Tibial artery (tissue), 4 donors: ENCODE data around the gene SART3.
"Not testable (repeated sequence)": the region's sequence is repeated elsewhere in the genome, so short reads cannot be mapped to it uniquely, and the experiment has no call there.

Source experiments
- DNase-seq, 2 donors: peaks; one replicate each; pipeline ENCODE4 v3.0.0-alpha.2; 2019
- H3K27ac ChIP-seq, 2 donors: fragments of 200-600 bp; sonication (generic) in 1 of 2; 1 replicate in 1 of 2; 2 replicates in 1 of 2; pipeline ENCODE4 v1.5.1; 2018 to 2019; ENCODE audit warnings: mild to moderate bottlenecking in 1 of 2
- H3K27me3 ChIP-seq, 2 donors: fragments of 200-600 bp; sonication (generic) in 1 of 2; one replicate each; pipeline versions ENCODE4 v1.5.1 to v1.6.0; 2016 to 2019
- H3K36me3 ChIP-seq, 3 donors: fragments of 200-600 bp; sonication (generic) in 2 of 3; one replicate each; pipeline ENCODE4 v1.5.1; 2016 to 2019; ENCODE audit warnings: mild to moderate bottlenecking in 2 of 3
- H3K4me1 ChIP-seq, 4 donors: fragments of 200-600 bp; sonication (generic) in 2 of 4; 1 replicate in 3 of 4; 2 replicates in 1 of 4; pipeline ENCODE4 v1.5.1; 2016 to 2019
- H3K4me3 ChIP-seq, 2 donors: fragments of 200-600 bp; sonication (generic) in 1 of 2; 1 replicate in 1 of 2; 2 replicates in 1 of 2; pipeline ENCODE4 v1.5.1; 2018 to 2019; ENCODE audit warnings: mild to moderate bottlenecking in 2 of 2
- H3K9me3 ChIP-seq, 3 donors: fragments of 200-600 bp; sonication (generic) in 1 of 3; one replicate each; pipeline ENCODE4 v1.5.1; 2016 to 2019
- intact Hi-C: fragments of 100-400 bp; cut with DNase I; formaldehyde crosslinking; loops from one replicate; pipeline ENCODE4 v1.15.0; 2023; ENCODE audit warnings: low total_unique reads
- TF ChIP-seq, protein P1 (sequence below), 2 experiments: fragments of 200-600 bp in 1 of 2; fragments of 450-650 bp in 1 of 2; IDR thresholded peaks; one replicate each; pipeline ENCODE4 v1.5.1; 2017 to 2019; ENCODE audit warnings: antibody characterized with exemption in 2 of 2, mild to moderate bottlenecking in 1 of 2, moderate library complexity in 1 of 2

SART3 gene

GRCh38 chr12:108495054-108495453 is 65.9 kb downstream of the SART3 start:
- DNase-seq = no peak
- intact Hi-C loops = no loop called here
- TF ChIP-seq, protein P1, sequence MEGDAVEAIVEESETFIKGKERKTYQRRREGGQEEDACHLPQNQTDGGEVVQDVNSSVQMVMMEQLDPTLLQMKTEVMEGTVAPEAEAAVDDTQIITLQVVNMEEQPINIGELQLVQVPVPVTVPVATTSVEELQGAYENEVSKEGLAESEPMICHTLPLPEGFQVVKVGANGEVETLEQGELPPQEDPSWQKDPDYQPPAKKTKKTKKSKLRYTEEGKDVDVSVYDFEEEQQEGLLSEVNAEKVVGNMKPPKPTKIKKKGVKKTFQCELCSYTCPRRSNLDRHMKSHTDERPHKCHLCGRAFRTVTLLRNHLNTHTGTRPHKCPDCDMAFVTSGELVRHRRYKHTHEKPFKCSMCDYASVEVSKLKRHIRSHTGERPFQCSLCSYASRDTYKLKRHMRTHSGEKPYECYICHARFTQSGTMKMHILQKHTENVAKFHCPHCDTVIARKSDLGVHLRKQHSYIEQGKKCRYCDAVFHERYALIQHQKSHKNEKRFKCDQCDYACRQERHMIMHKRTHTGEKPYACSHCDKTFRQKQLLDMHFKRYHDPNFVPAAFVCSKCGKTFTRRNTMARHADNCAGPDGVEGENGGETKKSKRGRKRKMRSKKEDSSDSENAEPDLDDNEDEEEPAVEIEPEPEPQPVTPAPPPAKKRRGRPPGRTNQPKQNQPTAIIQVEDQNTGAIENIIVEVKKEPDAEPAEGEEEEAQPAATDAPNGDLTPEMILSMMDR (IDR thresholded peaks at IDR 0.05) = peak; percentile 33 to 34

GRCh38 chr12:108491256-108491655 is 69.7 kb downstream of the SART3 start:
- Histone ChIP-seq H3K36me3 (no peaks in the 10 kb centered on the region), H3K27me3 (peaks cover 0 to 19% of the 10 kb centered on the region in 2 donors), H3K27ac (no peak overlapping the region), H3K4me1 (no peaks in the 10 kb centered on the region), H3K9me3 (peaks cover 0 to 9% (median 8%) of the 10 kb centered on the region in 3 donors), H3K4me3 (no peak overlapping the region)
- intact Hi-C loops = no loop called here
- TF ChIP-seq, protein P1 (IDR thresholded peaks at IDR 0.05) = no peak
- DNase-seq = no peak

More at GRCh38 chr12:108495054-108495453, 65.9 kb downstream of the SART3 start:
- H3K9me3 ChIP-seq = no peaks in the 10 kb centered on the region
- H3K27me3 ChIP-seq = peaks cover 0 to 36% of the 10 kb centered on the region in 2 donors
- no peaks in the 10 kb centered on the region for H3K36me3 ChIP-seq
- H3K4me1 ChIP-seq = no peaks in the 10 kb centered on the region
- H3K4me3 ChIP-seq = no peak overlapping the region
- H3K27ac ChIP-seq = no peak overlapping the region

- H3K9me3 ChIP-seq, H3K4me1 ChIP-seq, H3K4me3 ChIP-seq, H3K27me3 ChIP-seq, H3K36me3 ChIP-seq, intact Hi-C loops, H3K27ac ChIP-seq, DNase-seq: not testable (repeated sequence)
These were observed 73.9 kb downstream of the SART3 start for GRCh38 chr12:108487029-108487428.

DNA sequence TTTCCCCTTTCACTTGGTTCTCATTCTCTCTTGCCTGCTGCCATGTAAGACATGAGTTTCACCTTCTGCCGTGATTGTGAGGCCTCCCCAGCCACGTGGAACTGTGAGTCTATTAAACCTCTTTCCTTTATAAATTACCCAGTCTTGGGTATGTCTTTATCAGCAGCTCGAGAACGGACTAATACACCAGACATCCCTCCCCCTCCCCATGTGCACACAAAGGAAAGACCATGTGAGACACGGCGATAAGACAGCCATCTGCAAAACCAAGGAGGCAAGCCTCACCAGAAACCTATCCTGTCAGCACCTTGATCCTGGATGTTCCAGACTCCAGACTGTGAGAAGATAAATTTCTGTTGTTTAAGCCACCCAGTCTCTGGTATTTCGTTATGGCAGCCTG is 75.6 kb downstream of the SART3 start:
- peaks cover 0 to 11% of the 10 kb centered on the region in 2 donors for H3K27me3 ChIP-seq
- H3K27ac ChIP-seq, DNase-seq, H3K36me3 ChIP-seq, H3K4me1 ChIP-seq, H3K9me3 ChIP-seq, intact Hi-C loops, H3K4me3 ChIP-seq: not testable (repeated sequence)

- TF ChIP-seq, protein P1 (IDR thresholded peaks at IDR 0.05) = no peak
These were observed 76.1 kb downstream of the SART3 start for GRCh38 chr12:108484845-108485244.

GRCh38 chr12:108484431-108484830 is 76.5 kb downstream of the SART3 start:
- peaks cover 0 to 11% of the 10 kb centered on the region in 2 donors for H3K27me3 ChIP-seq
- intact Hi-C loops = no loop called here
- no peak overlapping the region for H3K27ac ChIP-seq
- no peak for DNase-seq
- no peak overlapping the region for H3K4me3 ChIP-seq
- TF ChIP-seq, protein P1 (IDR thresholded peaks at IDR 0.05) = no peak
- peaks cover 0 to 9% (median 8%) of the 10 kb centered on the region in 3 donors for H3K9me3 ChIP-seq
- no peaks in the 10 kb centered on the region for H3K4me1 ChIP-seq
- no peaks in the 10 kb centered on the region for H3K36me3 ChIP-seq

More at GRCh38 chr12:108484845-108485244, 76.1 kb downstream of the SART3 start:
- Histone ChIP-seq H3K4me3 (no peak overlapping the region), H3K4me1 (no peaks in the 10 kb centered on the region), H3K27me3 (peaks cover 0 to 11% of the 10 kb centered on the region in 2 donors), H3K27ac (no peak overlapping the region), H3K36me3 (no peaks in the 10 kb centered on the region), H3K9me3 (peaks cover 0 to 9% (median 8%) of the 10 kb centered on the region in 3 donors)
- intact Hi-C loops = no loop called here
- no peak for DNase-seq
